GM18873 (cell line): ENCODE results near the gene SETD1A.

Source experiments
- ATAC-seq: cut with Tn5 transposase; IDR thresholded peaks from one replicate; pipeline ENCODE4 v1.9.1; 2021; ENCODE audit warnings: mild to moderate bottlenecking, moderate library complexity, moderate number of reproducible peaks; ENCODE audit not compliant: unreplicated experiment, low FRiP score

The SETD1A gene

GRCh38 chr16:30979170-30980022 is 21.8 kb downstream of the SETD1A start:
- no peak for ATAC-seq

GRCh38 chr16:30980023-30980371 is 22.4 kb downstream of the SETD1A start:
- ATAC-seq, result no peak

- ATAC-seq, result no peak
Observed at GRCh38 chr16:30980434-30980833, 22.9 kb downstream of the SETD1A start.

- ATAC-seq, result no peak
Observed at GRCh38 chr16:30980959-30981358, 23.4 kb downstream of the SETD1A start.

GRCh38 chr16:30982548-30983288 is 25.2 kb downstream of the SETD1A start:
- ATAC-seq, result no peak

- no peak for ATAC-seq
Observed at GRCh38 chr16:30983289-30983889, 25.8 kb downstream of the SETD1A start.

GRCh38 chr16:30983898-30984610 is 26.5 kb downstream of the SETD1A start:
- no peak for ATAC-seq

GRCh38 chr16:30984669-30985400 is 27.3 kb downstream of the SETD1A start, which contains the start of gene HSD3B7:
Gene HSD3B7 (plus strand): TSS chr16:30985207. CDS start chr16:30985659, 452 bp downstream.
- no peak for ATAC-seq

- ATAC-seq, result no peak
Observed at GRCh38 chr16:30985401-30986128, 28.0 kb downstream of the SETD1A start.

- no peak for ATAC-seq
Observed at GRCh38 chr16:30986129-30986991, 28.8 kb downstream of the SETD1A start.

- no peak for ATAC-seq
Observed at GRCh38 chr16:30987581-30988190, 30.1 kb downstream of the SETD1A start.

GRCh38 chr16:30989469-30990047 is 32.0 kb downstream of the SETD1A start:
- no peak for ATAC-seq

- ATAC-seq, result no peak
Observed at GRCh38 chr16:30990105-30990504, 32.6 kb downstream of the SETD1A start.

- ATAC-seq, result no peak
Observed at GRCh38 chr16:30991052-30991451, 33.5 kb downstream of the SETD1A start.

- no peak for ATAC-seq
Observed at GRCh38 chr16:30992276-30992780, 34.8 kb downstream of the SETD1A start.

- no peak for ATAC-seq
Observed at GRCh38 chr16:30992931-30993816, 35.6 kb downstream of the SETD1A start.
